Neural cell (in vitro differentiated cells): ENCODE data around the gene TCFL5. TPM values are rescaled to one million over a fixed set of nuclear protein-coding genes. Genes with fewer than 3 reads are reported as not detected.

Experiments
- H2AFZ ChIP-seq: fragments of 200-600, 300-800 bp; sonication (generic), shearing (Covaris generic); 2 replicates; pipeline ENCODE4 v1.6.0; 2014; ENCODE audit warnings: low read depth, mild to moderate bottlenecking, antibody characterized with exemption, low read length, moderate library complexity
- H3F3A ChIP-seq: fragments of 200-600 bp; shearing (Covaris generic); 2 replicates; pipeline ENCODE4 v1.6.1; 2016; ENCODE audit warnings: mild to moderate bottlenecking, moderate library complexity, mixed read lengths, antibody characterized with exemption, low read length; ENCODE audit not compliant: insufficient read depth, poor library complexity, severe bottlenecking
- H3K27ac ChIP-seq: fragments of 200-600, 300-800 bp; sonication (generic), shearing (Covaris generic); 2 replicates; pipeline ENCODE4 v1.5.1; 2014; ENCODE audit warnings: mild to moderate bottlenecking, low read length, moderate library complexity
- H3K27me3 ChIP-seq: fragments of 300-800, 200-600 bp; sonication (generic), shearing (Covaris generic); 2 replicates; pipeline ENCODE4 v1.6.0; 2014; ENCODE audit warnings: mild to moderate bottlenecking, low read depth, low read length, moderate library complexity; ENCODE audit not compliant: insufficient read depth
- H3K36me3 ChIP-seq: fragments of 300-800, 200-600 bp; sonication (generic), shearing (Covaris generic); 2 replicates; pipeline ENCODE4 v1.5.1; 2014; ENCODE audit warnings: mild to moderate bottlenecking, antibody characterized with exemption, low read length, moderate library complexity; ENCODE audit not compliant: insufficient read depth
- H3K4me2 ChIP-seq: fragments of 300-800, 200-600 bp; sonication (generic), shearing (Covaris generic); 2 replicates; pipeline ENCODE4 v1.6.0; 2014; ENCODE audit warnings: mild to moderate bottlenecking, low read length
- H3K4me3 ChIP-seq: fragments of 300-800, 200-600 bp; sonication (generic), shearing (Covaris generic); 2 replicates; pipeline ENCODE4 v1.5.1; 2014; ENCODE audit warnings: mild to moderate bottlenecking, low read length, moderate library complexity
- H3K79me2 ChIP-seq: fragments of 200-600 bp; shearing (Covaris generic); replicated peaks from 2 replicates; pipeline ENCODE4 v1.6.0; 2014; ENCODE audit warnings: mild to moderate bottlenecking, low read length, moderate library complexity; ENCODE audit not compliant: insufficient read depth
- H3K9ac ChIP-seq: fragments of 300-800, 200-600 bp; sonication (generic), shearing (Covaris generic); 2 replicates; pipeline ENCODE4 v1.6.1; 2016; ENCODE audit warnings: mild to moderate bottlenecking, low read length, mixed read lengths
- H3K9me2 ChIP-seq: fragments of 200-600 bp; shearing (Covaris generic); 2 replicates; pipeline ENCODE4 v1.6.1; 2016; ENCODE audit warnings: mild to moderate bottlenecking, low read length, mixed read lengths; ENCODE audit not compliant: insufficient read depth
- H3K9me3 ChIP-seq: fragments of 200-600, 300-800 bp; sonication (generic), shearing (Covaris generic); 2 replicates; pipeline ENCODE4 v1.6.1; 2016; ENCODE audit warnings: mild to moderate bottlenecking, mixed run types, low read length, moderate library complexity, mixed read lengths
- H4K20me1 ChIP-seq: fragments of 200-600 bp; shearing (Covaris generic); 2 replicates; pipeline ENCODE4 v1.6.1; 2016; ENCODE audit warnings: mild to moderate bottlenecking, mixed run types; ENCODE audit not compliant: insufficient read depth
- EP300 ChIP-seq: fragments of 450-650 bp; conservative IDR thresholded peaks from 2 replicates; pipeline ENCODE4 v1.6.1; 2014; ENCODE audit warnings: antibody characterized with exemption, mild to moderate bottlenecking, moderate library complexity; ENCODE audit not compliant: poor library complexity, severe bottlenecking
- EZH2 ChIP-seq: fragments of 200-600, 300-800 bp; shearing (Covaris generic), sonication (generic); IDR thresholded peaks from 2 replicates; pipeline ENCODE4 v1.6.1; 2014; ENCODE audit warnings: antibody characterized with exemption, low read length, borderline replicate concordance, mild to moderate bottlenecking; ENCODE audit not compliant: insufficient read depth, poor library complexity, severe bottlenecking
- MXI1 ChIP-seq: fragments of 450-650 bp; conservative IDR thresholded peaks from 2 replicates; pipeline ENCODE4 v1.6.1; 2014; ENCODE audit warnings: antibody characterized with exemption, mild to moderate bottlenecking; ENCODE audit not compliant: poor library complexity, severe bottlenecking
- POLR2AphosphoS5 ChIP-seq: IDR thresholded peaks from 2 replicates; pipeline ENCODE4 v1.6.1; 2012
- RAD21 ChIP-seq: fragments of 450-650 bp; conservative IDR thresholded peaks from 2 replicates; pipeline ENCODE4 v1.6.1; 2014; ENCODE audit warnings: antibody characterized with exemption, mild to moderate bottlenecking, moderate library complexity
- SMC3 ChIP-seq: fragments of 450-650 bp; conservative IDR thresholded peaks from 2 replicates; pipeline ENCODE4 v1.6.1; 2014; ENCODE audit warnings: antibody characterized with exemption, mild to moderate bottlenecking, moderate library complexity; ENCODE audit not compliant: poor library complexity
- TAF1 ChIP-seq: IDR thresholded peaks from 2 replicates; pipeline ENCODE4 v1.6.1; 2012; ENCODE audit warnings: low read depth
- polyA plus RNA-seq: library from polyadenylated mRNA; depleted of rRNA; stranded (reverse); fragments of >200 nt; gene quantifications from 2 replicates; pipeline ENCODE4 v1.2.3, GENCODE V29; 2014
- TF ChIP-seq, protein P1 (sequence below): IDR thresholded peaks from 2 replicates; pipeline ENCODE4 v1.6.1; 2012; ENCODE audit warnings: borderline replicate concordance
- TF ChIP-seq, protein P2 (sequence below): fragments of 450-650 bp; IDR thresholded peaks from 2 replicates; pipeline ENCODE4 v1.5.1; 2014; ENCODE audit warnings: antibody characterized with exemption, mild to moderate bottlenecking, moderate library complexity; ENCODE audit not compliant: poor library complexity, severe bottlenecking

The TCFL5 gene
- polyA plus RNA-seq, 1 donor from 2014 or later: 9.8 TPM

DNA sequence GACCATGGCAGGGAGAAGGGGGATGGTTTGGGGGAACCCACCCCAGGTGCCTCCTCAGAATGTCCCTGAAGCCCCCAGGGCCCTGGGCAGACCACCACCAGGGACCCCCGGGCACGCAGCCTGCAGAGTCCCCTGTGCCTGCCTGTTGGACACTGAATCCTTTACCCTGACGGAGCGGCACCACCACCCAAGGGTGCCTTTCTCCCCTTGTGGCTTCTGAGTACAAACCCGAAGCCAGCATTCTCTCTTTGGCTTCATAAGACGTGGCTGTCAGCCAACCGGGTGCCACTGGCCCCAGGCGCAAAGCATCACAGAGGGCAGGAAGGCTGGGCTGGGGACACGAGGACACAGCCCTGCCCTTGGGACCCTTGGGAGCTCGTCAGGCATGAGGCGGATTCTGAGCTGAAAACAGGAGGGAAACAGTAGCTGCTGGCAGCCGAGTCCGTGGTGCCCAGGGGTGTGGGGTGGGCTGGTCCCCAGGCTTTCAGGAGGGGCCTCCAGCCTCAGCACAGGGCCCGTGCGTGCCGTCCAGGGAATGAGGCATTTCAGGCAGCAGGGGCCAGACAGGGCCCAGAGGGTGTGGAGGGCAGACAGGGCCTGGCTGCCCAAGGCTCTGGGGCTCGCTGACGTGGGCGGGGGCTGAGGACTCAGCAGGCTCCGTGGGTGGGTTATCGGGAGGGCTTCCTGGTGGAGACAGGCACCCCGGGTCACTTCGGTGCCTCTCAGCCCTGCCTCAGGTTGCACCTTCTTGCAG, 41.2 kb downstream of the TCFL5 start:
- Histone ChIP-seq H3K27ac (no peak overlapping the region), H3K9me3 (no peaks in the 10 kb centered on the region), H3K4me2 (no peak overlapping the region), H3K36me3 (no peaks in the 10 kb centered on the region), H3K79me2 (no peaks in the 10 kb centered on the region), H3K9ac (no peak overlapping the region), H3K9me2 (no peaks in the 10 kb centered on the region), H3K4me3 (no peak overlapping the region), H4K20me1 (no peaks in the 10 kb centered on the region), H2AFZ (no peak overlapping the region), H3F3A (no peaks in the 10 kb centered on the region), H3K27me3 (peaks cover 25% of the 10 kb centered on the region)
- TF ChIP-seq POLR2AphosphoS5 (no peak), MXI1 (no peak), RAD21 (no peak)
- TF ChIP-seq, protein P1, sequence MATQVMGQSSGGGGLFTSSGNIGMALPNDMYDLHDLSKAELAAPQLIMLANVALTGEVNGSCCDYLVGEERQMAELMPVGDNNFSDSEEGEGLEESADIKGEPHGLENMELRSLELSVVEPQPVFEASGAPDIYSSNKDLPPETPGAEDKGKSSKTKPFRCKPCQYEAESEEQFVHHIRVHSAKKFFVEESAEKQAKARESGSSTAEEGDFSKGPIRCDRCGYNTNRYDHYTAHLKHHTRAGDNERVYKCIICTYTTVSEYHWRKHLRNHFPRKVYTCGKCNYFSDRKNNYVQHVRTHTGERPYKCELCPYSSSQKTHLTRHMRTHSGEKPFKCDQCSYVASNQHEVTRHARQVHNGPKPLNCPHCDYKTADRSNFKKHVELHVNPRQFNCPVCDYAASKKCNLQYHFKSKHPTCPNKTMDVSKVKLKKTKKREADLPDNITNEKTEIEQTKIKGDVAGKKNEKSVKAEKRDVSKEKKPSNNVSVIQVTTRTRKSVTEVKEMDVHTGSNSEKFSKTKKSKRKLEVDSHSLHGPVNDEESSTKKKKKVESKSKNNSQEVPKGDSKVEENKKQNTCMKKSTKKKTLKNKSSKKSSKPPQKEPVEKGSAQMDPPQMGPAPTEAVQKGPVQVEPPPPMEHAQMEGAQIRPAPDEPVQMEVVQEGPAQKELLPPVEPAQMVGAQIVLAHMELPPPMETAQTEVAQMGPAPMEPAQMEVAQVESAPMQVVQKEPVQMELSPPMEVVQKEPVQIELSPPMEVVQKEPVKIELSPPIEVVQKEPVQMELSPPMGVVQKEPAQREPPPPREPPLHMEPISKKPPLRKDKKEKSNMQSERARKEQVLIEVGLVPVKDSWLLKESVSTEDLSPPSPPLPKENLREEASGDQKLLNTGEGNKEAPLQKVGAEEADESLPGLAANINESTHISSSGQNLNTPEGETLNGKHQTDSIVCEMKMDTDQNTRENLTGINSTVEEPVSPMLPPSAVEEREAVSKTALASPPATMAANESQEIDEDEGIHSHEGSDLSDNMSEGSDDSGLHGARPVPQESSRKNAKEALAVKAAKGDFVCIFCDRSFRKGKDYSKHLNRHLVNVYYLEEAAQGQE: no peak

GRCh38 chr20:62819494-62820174, 42.0 kb downstream of the TCFL5 start:
- H3K9me3 ChIP-seq: no peaks in the 10 kb centered on the region
- TF ChIP-seq SMC3 (no peak), POLR2AphosphoS5 (no peak), RAD21 (no peak), EZH2 (no peak), MXI1 (no peak), EP300 (no peak), TAF1 (no peak)
- TF ChIP-seq, protein P1: no peak
- TF ChIP-seq, protein P2, sequence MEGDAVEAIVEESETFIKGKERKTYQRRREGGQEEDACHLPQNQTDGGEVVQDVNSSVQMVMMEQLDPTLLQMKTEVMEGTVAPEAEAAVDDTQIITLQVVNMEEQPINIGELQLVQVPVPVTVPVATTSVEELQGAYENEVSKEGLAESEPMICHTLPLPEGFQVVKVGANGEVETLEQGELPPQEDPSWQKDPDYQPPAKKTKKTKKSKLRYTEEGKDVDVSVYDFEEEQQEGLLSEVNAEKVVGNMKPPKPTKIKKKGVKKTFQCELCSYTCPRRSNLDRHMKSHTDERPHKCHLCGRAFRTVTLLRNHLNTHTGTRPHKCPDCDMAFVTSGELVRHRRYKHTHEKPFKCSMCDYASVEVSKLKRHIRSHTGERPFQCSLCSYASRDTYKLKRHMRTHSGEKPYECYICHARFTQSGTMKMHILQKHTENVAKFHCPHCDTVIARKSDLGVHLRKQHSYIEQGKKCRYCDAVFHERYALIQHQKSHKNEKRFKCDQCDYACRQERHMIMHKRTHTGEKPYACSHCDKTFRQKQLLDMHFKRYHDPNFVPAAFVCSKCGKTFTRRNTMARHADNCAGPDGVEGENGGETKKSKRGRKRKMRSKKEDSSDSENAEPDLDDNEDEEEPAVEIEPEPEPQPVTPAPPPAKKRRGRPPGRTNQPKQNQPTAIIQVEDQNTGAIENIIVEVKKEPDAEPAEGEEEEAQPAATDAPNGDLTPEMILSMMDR: no peak
- peaks cover 25% of the 10 kb centered on the region for H3K27me3 ChIP-seq
- no peak overlapping the region for H3K9ac ChIP-seq
- H3K4me3 ChIP-seq: no peak overlapping the region
- H3K27ac ChIP-seq: no peak overlapping the region
- no peaks in the 10 kb centered on the region for H3K79me2 ChIP-seq
- no peaks in the 10 kb centered on the region for H3K9me2 ChIP-seq
- no peaks in the 10 kb centered on the region for H3K36me3 ChIP-seq
- no peak overlapping the region for H3K4me2 ChIP-seq
- no peaks in the 10 kb centered on the region for H4K20me1 ChIP-seq
- H3F3A ChIP-seq: no peaks in the 10 kb centered on the region
- no peak overlapping the region for H2AFZ ChIP-seq
